ENCODE measurements around the gene RYR3. TPM values are rescaled to one million over a fixed set of nuclear protein-coding genes. Genes with fewer than 3 reads are reported as not detected.

Gene RYR3
- total and polyA plus RNA-seq, 4 donors = 0.09 to 1.4 (median 0.47) TPM

DNA sequence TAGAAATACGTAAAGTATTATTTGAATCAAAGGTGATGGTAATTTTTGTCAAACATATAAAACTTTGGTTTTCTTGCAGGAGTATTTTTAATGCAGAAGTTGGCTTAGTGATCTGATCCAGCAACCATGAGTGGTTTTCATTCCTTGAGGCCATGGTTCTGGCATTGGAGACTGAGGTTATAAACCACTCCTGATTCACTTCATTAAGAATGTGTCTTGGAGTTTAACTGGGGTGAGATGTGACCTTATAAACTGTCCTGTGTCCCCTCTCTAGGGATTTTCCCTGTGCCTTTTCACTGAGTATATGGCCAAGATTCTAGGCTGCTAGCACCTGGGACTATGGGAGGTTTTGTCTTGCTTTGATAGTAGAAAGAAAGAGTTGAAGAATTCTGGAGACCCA, 94.3 kb downstream of the RYR3 start:
- Histone ChIP-seq H3K27me3 (ENCODE audit: control insufficient read depth in 3 of 3, insufficient read depth in 3 of 3, low read length in 2 of 3) (no peaks in the 10 kb centered on the region), H3K4me3 (no peak overlapping the region), H3K9me3 (ENCODE audit: control insufficient read depth in 4 of 4, insufficient read depth in 3 of 4, low read length in 3 of 4) (peaks cover 0 to 2% (median 0%) of the 10 kb centered on the region in 4 donors), H3K27ac (ENCODE audit: low read depth in 1 of 2, low read length in 1 of 2) (no peak overlapping the region), H3K36me3 (ENCODE audit: control insufficient read depth in 4 of 4, insufficient read depth in 4 of 4, low read length in 4 of 4) (no peaks in the 10 kb centered on the region), H3K4me1 (ENCODE audit: control insufficient read depth in 5 of 5, insufficient read depth in 5 of 5, low read length in 5 of 5) (no peaks in the 10 kb centered on the region), H3K9ac (ENCODE audit: insufficient read depth in 1 of 2, low read length in 2 of 2) (no peak overlapping the region)
- ATAC-seq (ENCODE audit: insufficient read depth, low FRiP score) (no peak), DNase-seq (no peak)
- TF ChIP-seq, protein P1, sequence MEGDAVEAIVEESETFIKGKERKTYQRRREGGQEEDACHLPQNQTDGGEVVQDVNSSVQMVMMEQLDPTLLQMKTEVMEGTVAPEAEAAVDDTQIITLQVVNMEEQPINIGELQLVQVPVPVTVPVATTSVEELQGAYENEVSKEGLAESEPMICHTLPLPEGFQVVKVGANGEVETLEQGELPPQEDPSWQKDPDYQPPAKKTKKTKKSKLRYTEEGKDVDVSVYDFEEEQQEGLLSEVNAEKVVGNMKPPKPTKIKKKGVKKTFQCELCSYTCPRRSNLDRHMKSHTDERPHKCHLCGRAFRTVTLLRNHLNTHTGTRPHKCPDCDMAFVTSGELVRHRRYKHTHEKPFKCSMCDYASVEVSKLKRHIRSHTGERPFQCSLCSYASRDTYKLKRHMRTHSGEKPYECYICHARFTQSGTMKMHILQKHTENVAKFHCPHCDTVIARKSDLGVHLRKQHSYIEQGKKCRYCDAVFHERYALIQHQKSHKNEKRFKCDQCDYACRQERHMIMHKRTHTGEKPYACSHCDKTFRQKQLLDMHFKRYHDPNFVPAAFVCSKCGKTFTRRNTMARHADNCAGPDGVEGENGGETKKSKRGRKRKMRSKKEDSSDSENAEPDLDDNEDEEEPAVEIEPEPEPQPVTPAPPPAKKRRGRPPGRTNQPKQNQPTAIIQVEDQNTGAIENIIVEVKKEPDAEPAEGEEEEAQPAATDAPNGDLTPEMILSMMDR (IDR thresholded peaks at IDR 0.05; ENCODE audit: control extremely low read depth, extremely low read depth) = no peak
- 93 to 96% methylated on average over 1 of the region's 1 CpG for WGBS, 2 donors

DNA sequence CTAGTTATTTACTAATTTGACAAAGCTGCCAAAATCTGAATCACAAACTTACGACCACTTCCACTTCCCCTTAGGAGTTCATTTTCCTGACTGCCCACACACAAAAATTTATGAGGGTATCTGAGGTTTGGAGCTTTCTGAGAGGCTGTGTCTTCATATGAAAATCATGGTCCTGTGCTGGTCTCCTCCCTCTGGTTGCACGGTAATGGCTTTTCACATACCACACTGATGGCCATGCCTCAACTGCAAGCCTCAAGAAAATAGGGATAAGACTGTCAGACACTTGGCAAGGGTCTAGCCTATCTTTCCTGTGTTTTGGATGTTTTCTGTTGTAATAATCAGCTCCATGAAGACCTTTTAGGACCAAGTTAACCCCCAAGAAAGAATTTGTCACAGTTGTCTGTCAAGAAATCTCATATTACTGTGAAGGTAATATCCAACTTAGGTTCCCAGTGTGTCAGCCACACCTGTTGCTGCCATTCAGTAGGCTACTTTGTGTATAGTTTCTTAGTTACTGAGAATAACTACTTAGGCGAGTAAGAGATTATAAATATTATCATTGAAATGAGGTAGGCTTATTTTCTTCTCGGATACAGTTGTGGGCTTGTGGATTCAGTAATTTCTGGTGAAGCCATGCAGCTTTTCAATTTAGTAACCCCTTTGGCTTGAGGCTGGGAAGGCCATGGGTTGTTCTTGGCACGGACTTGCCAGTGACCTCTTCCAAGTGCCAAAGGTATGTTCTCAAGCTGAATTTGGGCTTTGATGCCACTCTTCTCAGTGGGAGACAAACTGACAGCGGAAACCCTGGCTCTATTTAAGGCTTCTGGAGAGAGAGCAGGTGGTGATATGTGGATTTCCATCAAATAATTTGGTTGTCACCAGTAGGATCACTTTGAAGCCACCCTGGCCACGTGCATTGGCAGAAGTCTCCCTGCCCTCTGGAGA, 101.1 kb downstream of the RYR3 start:
- Histone ChIP-seq H3K27ac (ENCODE audit: low read depth in 1 of 2, low read length in 1 of 2) (no peak overlapping the region), H3K4me3 (no peak overlapping the region), H3K4me1 (ENCODE audit: control insufficient read depth in 5 of 5, insufficient read depth in 5 of 5, low read length in 5 of 5) (no peaks in the 10 kb centered on the region), H3K36me3 (ENCODE audit: control insufficient read depth in 4 of 4, insufficient read depth in 4 of 4, low read length in 4 of 4) (no peaks in the 10 kb centered on the region), H3K9ac (ENCODE audit: insufficient read depth in 1 of 2, low read length in 2 of 2) (no peak overlapping the region), H3K27me3 (ENCODE audit: control insufficient read depth in 3 of 3, insufficient read depth in 3 of 3, low read length in 2 of 3) (no peaks in the 10 kb centered on the region), H3K9me3 (ENCODE audit: control insufficient read depth in 4 of 4, insufficient read depth in 3 of 4, low read length in 3 of 4) (peaks cover 0 to 2% (median 0%) of the 10 kb centered on the region in 4 donors)
- ATAC-seq (ENCODE audit: insufficient read depth, low FRiP score) (no peak), DNase-seq (no peak)
- TF ChIP-seq, protein P1 (IDR thresholded peaks at IDR 0.05; ENCODE audit: control extremely low read depth, extremely low read depth) = no peak
- 80 to 82% methylated on average over 7 of the region's 7 CpGs for WGBS, 2 donors

DNA sequence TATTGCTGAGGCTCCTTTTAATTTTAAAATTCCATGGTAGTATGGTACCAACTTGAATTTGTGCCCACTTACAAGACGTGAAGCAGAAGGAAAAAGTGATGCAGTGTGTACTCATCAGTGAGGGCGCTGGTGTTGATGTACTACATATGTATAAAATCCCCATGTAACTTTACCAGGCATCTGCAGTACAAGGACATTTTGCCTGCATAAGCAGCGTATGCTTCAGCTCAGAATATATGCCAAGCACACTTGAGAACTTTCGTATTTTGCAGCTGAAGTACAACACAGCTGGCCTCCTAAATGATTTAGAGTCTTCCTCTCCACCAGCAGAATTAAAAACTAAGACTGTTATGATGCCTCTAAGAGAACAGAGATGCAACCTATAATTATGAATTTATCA, 108.9 kb downstream of the RYR3 start:
- H3K4me3 ChIP-seq = no peak overlapping the region
- H3K9ac ChIP-seq (ENCODE audit: insufficient read depth in 1 of 2, low read length in 2 of 2) = no peak overlapping the region
- TF ChIP-seq, protein P1 (IDR thresholded peaks at IDR 0.05; ENCODE audit: control extremely low read depth, extremely low read depth) = no peak
- no peak for ATAC-seq (ENCODE audit: insufficient read depth, low FRiP score)
- no peak for DNase-seq
- no peaks in the 10 kb centered on the region for H3K36me3 ChIP-seq (ENCODE audit: control insufficient read depth in 4 of 4, insufficient read depth in 4 of 4, low read length in 4 of 4)
- 69 to 82% methylated on average over 4 of the region's 4 CpGs for WGBS, 2 donors
- H3K9me3 ChIP-seq (ENCODE audit: control insufficient read depth in 4 of 4, insufficient read depth in 3 of 4, low read length in 3 of 4) = no peaks in the 10 kb centered on the region
- H3K27me3 ChIP-seq (ENCODE audit: control insufficient read depth in 3 of 3, insufficient read depth in 3 of 3, low read length in 2 of 3) = no peaks in the 10 kb centered on the region
- H3K4me1 ChIP-seq (ENCODE audit: control insufficient read depth in 5 of 5, insufficient read depth in 5 of 5, low read length in 5 of 5) = no peaks in the 10 kb centered on the region
- no peak overlapping the region for H3K27ac ChIP-seq (ENCODE audit: low read depth in 1 of 2, low read length in 1 of 2)

Data from lung (tissue), 12 donors.